Endothelial cell of umbilical vein (primary cell): ENCODE measurements around the gene C1RL. TPM values are rescaled to one million over a fixed set of nuclear protein-coding genes. Genes with fewer than 3 reads are reported as not detected.

Experiments used
- BruUV-seq: library from RNA; stranded (reverse); fragments of 400-500 nt; replicated peaks from 2 replicates; lab custom pipeline; 2021; lab: Mats Ljungman, UMichigan
- CTCF ChIA-PET: fragments of 300-600, 350-600 bp; sonication (Branson Sonifier 250); formaldehyde crosslinking; loops from one replicate; lab custom pipeline; 2021; ENCODE audit warnings: antibody characterized with exemption, inconsistent platforms; lab: Charles Lee
- POLR2A ChIA-PET: fragments of 300-600, 350-600 bp; sonication (Branson Sonifier 250); formaldehyde crosslinking; loops from one replicate; lab custom pipeline; 2021; ENCODE audit warnings: antibody characterized with exemption, inconsistent platforms; lab: Charles Lee
- DNase-seq: peaks from one replicate; pipeline ENCODE4 v3.0.0-alpha.2; 2011; ENCODE audit warnings: low read depth, low spot score
- FAIRE-seq: peaks from 2 replicates; lab custom pipeline; 2011; peaks lifted over from hg19 to GRCh38; lab: Jason Lieb, UNC
- H2AFZ ChIP-seq: 2 replicates; pipeline ENCODE4 v1.6.0; 2012; ENCODE audit warnings: low read depth, low read length, control low read depth, inconsistent platforms
- H3K27ac ChIP-seq: 2 replicates; pipeline ENCODE4 v1.5.1; 2011; ENCODE audit warnings: low read depth, mild to moderate bottlenecking, control low read depth, low read length, moderate library complexity; ENCODE audit not compliant: insufficient read depth
- H3K27me3 ChIP-seq, 2 experiments: 2 replicates each; pipeline versions ENCODE4 v1.6.0 to v1.6.1; 2011; ENCODE audit warnings: low read length in 2 of 2, mixed read lengths in 1 of 2; ENCODE audit not compliant: control insufficient read depth in 2 of 2, insufficient read depth in 2 of 2
- H3K36me3 ChIP-seq, 2 experiments: 2 replicates in 1 of 2; 3 replicates in 1 of 2; pipeline ENCODE4 v1.5.1; 2011; ENCODE audit warnings: low read length in 2 of 2, mild to moderate bottlenecking in 1 of 2, moderate library complexity in 1 of 2; ENCODE audit not compliant: control insufficient read depth in 2 of 2, insufficient read depth in 2 of 2; ENCODE audit errors: extremely low read depth in 1 of 2
- H3K4me1 ChIP-seq: 3 replicates; pipeline ENCODE4 v1.5.1; 2011; ENCODE audit warnings: mild to moderate bottlenecking, low read length; ENCODE audit not compliant: control insufficient read depth, insufficient read depth; ENCODE audit errors: extremely low read depth
- H3K4me2 ChIP-seq: 2 replicates; pipeline ENCODE4 v1.6.1; 2011; ENCODE audit warnings: low read length, control low read depth, mixed read lengths; ENCODE audit not compliant: insufficient read depth
- H3K4me3 ChIP-seq, 3 experiments: fragments of 200-600 bp in 1 of 3; sonication (generic), shearing (Covaris generic) in 1 of 3; replicated peaks in 1 of 3; 2 replicates each; pipeline ENCODE4 v1.5.1; 2011 to 2016; ENCODE audit warnings: control low read depth in 3 of 3, low read length in 3 of 3, mild to moderate bottlenecking in 2 of 3, inconsistent platforms in 1 of 3, low read depth in 1 of 3, moderate library complexity in 1 of 3; ENCODE audit not compliant: insufficient read depth in 1 of 3
- H3K79me2 ChIP-seq: 2 replicates; pipeline ENCODE4 v1.6.0; 2012; ENCODE audit warnings: low read length, inconsistent platforms; ENCODE audit not compliant: control insufficient read depth, insufficient read depth
- H3K9ac ChIP-seq: replicated peaks from 2 replicates; pipeline ENCODE3; 2011; ENCODE audit warnings: low read length, control low read depth; ENCODE audit not compliant: insufficient read depth; ENCODE audit errors: extremely low read depth
- H3K9me1 ChIP-seq: replicated peaks from 3 replicates; pipeline ENCODE4 v1.6.0; 2011; ENCODE audit warnings: mild to moderate bottlenecking, low read length; ENCODE audit not compliant: control insufficient read depth, insufficient read depth; ENCODE audit errors: extremely low read depth
- H3K9me3 ChIP-seq: replicated peaks from 2 replicates; pipeline ENCODE4 v1.5.1; 2012; ENCODE audit warnings: low read length, inconsistent platforms; ENCODE audit not compliant: control insufficient read depth, insufficient read depth
- H4K20me1 ChIP-seq: replicated peaks from 2 replicates; pipeline ENCODE3; 2011; ENCODE audit warnings: mild to moderate bottlenecking, low read length; ENCODE audit not compliant: control insufficient read depth, insufficient read depth; ENCODE audit errors: extremely low read depth
- EZH2 ChIP-seq: IDR thresholded peaks from 2 replicates; pipeline ENCODE4 v1.6.1; 2012; ENCODE audit warnings: borderline replicate concordance, low read depth, mild to moderate bottlenecking, moderate library complexity, low read length, inconsistent platforms; ENCODE audit not compliant: severe bottlenecking
- FOS ChIP-seq: IDR thresholded peaks from 2 replicates; pipeline ENCODE4 v1.6.1; 2011; ENCODE audit warnings: mild to moderate bottlenecking, low read length, moderate library complexity, borderline replicate concordance; ENCODE audit not compliant: insufficient read depth
- GATA2 ChIP-seq: IDR thresholded peaks from 2 replicates; pipeline ENCODE4 v1.7.0; 2011; ENCODE audit warnings: low read depth, mild to moderate bottlenecking, moderate library complexity, mixed read lengths, low read length; ENCODE audit not compliant: insufficient read length, insufficient read depth
- JUN ChIP-seq: IDR thresholded peaks from 2 replicates; pipeline ENCODE4 v1.6.1; 2011; ENCODE audit warnings: borderline replicate concordance, low read depth; ENCODE audit not compliant: insufficient read length, insufficient read depth
- MAX ChIP-seq: IDR thresholded peaks from 2 replicates; pipeline ENCODE4 v1.6.1; 2011; ENCODE audit not compliant: insufficient read depth, insufficient read length
- MYC ChIP-seq: IDR thresholded peaks from one replicate; pipeline ENCODE4 v1.6.1; 2011; ENCODE audit warnings: mild to moderate bottlenecking, low read depth, low read length
- POLR2A ChIP-seq: IDR thresholded peaks from 2 replicates; pipeline ENCODE4 v1.6.1; 2012; ENCODE audit warnings: low read depth, mild to moderate bottlenecking, control low read depth, low read length
- POLR2AphosphoS5 ChIP-seq: IDR thresholded peaks from 2 replicates; pipeline ENCODE4 v1.6.1; 2012; ENCODE audit warnings: low read depth, mild to moderate bottlenecking, control low read depth, low read length, moderate library complexity; ENCODE audit not compliant: insufficient read depth
- dilution Hi-C: fragments of 300-500 bp; cut with MboI; formaldehyde crosslinking; loops from one replicate; pipeline ENCODE4 v1.15.0; 2019; ENCODE audit warnings: low sequenced_read_pairs; ENCODE audit not compliant: extremely low pct_ligation_motif_present
- intact Hi-C: fragments of 100-400 bp; cut with micrococcal nuclease; formaldehyde crosslinking; loops from one replicate; pipeline ENCODE4 v1.10.0; 2022
- polyA plus RNA-seq, 4 experiments: library from polyadenylated mRNA; depleted of rRNA in 3 of 4; stranded (reverse) in 3 of 4; unstranded in 1 of 4; fragments of >200 nt; gene quantifications; 2 replicates each; pipeline versions ENCODE4 v1.2.1 to v1.2.3, GENCODE V29; 2011 to 2012; ENCODE audit warnings: missing spikeins in 1 of 4
- total RNA-seq: library from RNA; stranded (reverse); gene quantifications from 2 replicates; pipeline ENCODE4 v1.2.3, GENCODE V29; 2021
- TF ChIP-seq, protein P1 (sequence below), 2 donors: IDR thresholded peaks; 1 replicate in 1 of 2; 2 replicates in 1 of 2; pipeline ENCODE4 v1.5.1; 2011; ENCODE audit warnings: low read length in 2 of 2, mild to moderate bottlenecking in 2 of 2, moderate library complexity in 2 of 2, control low read depth in 1 of 2, inconsistent platforms in 1 of 2, low read depth in 1 of 2; ENCODE audit not compliant: insufficient read depth in 1 of 2; ENCODE audit errors: extremely low read depth in 1 of 2

C1RL gene
- total and polyA plus RNA-seq, 2 donors (not counting 3 experiments of a cell fraction or from before 2014, with no cell fraction given), result 20.9 to 25.0 TPM

GRCh38 chr12:7079826-7080125 lies 29.2 kb downstream of the C1RL start:
- peaks cover 0 to 12% of the 10 kb centered on the region in 2 experiments for H3K27me3 ChIP-seq
- no peaks in the 10 kb centered on the region for H3K36me3 ChIP-seq
- no peak overlapping the region for H2AFZ ChIP-seq
- no peak overlapping the region for H3K4me2 ChIP-seq
- BruUV-seq, result no TSS peak
- H3K9me3 ChIP-seq, result no peaks in the 10 kb centered on the region
- H3K4me3 ChIP-seq, result no peak overlapping the region
- intact Hi-C loops (no loop called here), dilution Hi-C loops (no loop called here)
- no peaks in the 10 kb centered on the region for H4K20me1 ChIP-seq
- no peak for DNase-seq
- H3K79me2 ChIP-seq, result no peaks in the 10 kb centered on the region
- no peaks in the 10 kb centered on the region for H3K4me1 ChIP-seq
- H3K9ac ChIP-seq, result no peak overlapping the region
- FAIRE-seq, result no peak
- CTCF ChIA-PET, result interaction anchor here (1.1 to 1.3 kb wide), 2 partner anchors 11 to 19 kb away, joined by 3 to 4 read pairs; partner anchors contain the start of gene C1S
- POLR2A ChIA-PET, result no interaction called here
- H3K27ac ChIP-seq, result no peak overlapping the region
- no peak for TF ChIP-seq FOS
- no peak for TF ChIP-seq MYC
- no peak for TF ChIP-seq POLR2AphosphoS5
- TF ChIP-seq EZH2, result no peak
- no peak for TF ChIP-seq POLR2A
- TF ChIP-seq JUN, result no peak
- no peak for TF ChIP-seq MAX
- TF ChIP-seq GATA2, result no peak
- TF ChIP-seq, protein P1, sequence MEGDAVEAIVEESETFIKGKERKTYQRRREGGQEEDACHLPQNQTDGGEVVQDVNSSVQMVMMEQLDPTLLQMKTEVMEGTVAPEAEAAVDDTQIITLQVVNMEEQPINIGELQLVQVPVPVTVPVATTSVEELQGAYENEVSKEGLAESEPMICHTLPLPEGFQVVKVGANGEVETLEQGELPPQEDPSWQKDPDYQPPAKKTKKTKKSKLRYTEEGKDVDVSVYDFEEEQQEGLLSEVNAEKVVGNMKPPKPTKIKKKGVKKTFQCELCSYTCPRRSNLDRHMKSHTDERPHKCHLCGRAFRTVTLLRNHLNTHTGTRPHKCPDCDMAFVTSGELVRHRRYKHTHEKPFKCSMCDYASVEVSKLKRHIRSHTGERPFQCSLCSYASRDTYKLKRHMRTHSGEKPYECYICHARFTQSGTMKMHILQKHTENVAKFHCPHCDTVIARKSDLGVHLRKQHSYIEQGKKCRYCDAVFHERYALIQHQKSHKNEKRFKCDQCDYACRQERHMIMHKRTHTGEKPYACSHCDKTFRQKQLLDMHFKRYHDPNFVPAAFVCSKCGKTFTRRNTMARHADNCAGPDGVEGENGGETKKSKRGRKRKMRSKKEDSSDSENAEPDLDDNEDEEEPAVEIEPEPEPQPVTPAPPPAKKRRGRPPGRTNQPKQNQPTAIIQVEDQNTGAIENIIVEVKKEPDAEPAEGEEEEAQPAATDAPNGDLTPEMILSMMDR (IDR thresholded peaks at IDR 0.05; ENCODE audit: extremely low read depth in 1 of 2, insufficient read depth in 1 of 2, low read depth in 1 of 2, low read length in 2 of 2), result no peak
- H3K9me1 ChIP-seq, result no peaks in the 10 kb centered on the region
